ENCODE results near the gene RSAD2.

Gene RSAD2

GRCh38 chr2:6835467-6835866, 42.1 kb upstream of the RSAD2 start:
- DNase-seq (ENCODE audit: low read depth): no peak
- no peak for TF ChIP-seq CTCF (IDR thresholded peaks at IDR 0.05; ENCODE audit: insufficient read depth, low read depth, low read length, missing control alignments)
- H3K4me3 ChIP-seq (ENCODE audit: low read length): no peak overlapping the region

DNA sequence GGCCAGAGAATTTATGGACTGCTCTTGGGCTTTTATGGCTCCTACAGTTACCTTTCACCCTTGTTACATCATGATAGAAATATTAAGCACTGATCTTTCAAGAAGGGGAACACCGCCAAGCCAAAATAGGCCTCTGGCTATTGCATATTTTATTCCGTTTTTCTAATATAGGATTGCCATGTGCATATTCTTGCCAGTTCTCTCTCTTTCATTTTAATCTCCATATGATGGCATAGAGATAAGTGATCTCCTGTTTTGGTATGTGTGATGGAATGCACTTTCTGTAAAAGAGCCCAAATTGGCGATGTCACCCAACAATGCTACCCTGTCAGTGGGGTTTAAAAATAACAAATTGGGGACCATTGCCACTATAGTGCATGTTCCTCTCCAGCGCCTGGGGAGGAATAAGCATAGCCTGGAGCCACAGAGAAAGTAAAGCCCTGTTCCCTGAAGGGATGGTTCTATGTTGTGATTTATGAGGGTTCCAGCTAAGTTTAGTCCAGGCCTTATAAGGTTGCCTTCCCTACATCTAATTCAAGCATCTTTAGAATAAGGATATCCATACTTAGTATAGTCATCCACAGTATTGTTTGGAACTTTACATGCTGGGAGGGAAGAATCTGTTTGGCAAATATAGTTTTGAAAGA, 38.8 kb upstream of the RSAD2 start:
- no peak overlapping the region for H3K4me3 ChIP-seq (ENCODE audit: low read length)
- no peak for TF ChIP-seq CTCF (IDR thresholded peaks at IDR 0.05; ENCODE audit: insufficient read depth, low read depth, low read length, missing control alignments)
- no peak for DNase-seq (ENCODE audit: low read depth)

DNA sequence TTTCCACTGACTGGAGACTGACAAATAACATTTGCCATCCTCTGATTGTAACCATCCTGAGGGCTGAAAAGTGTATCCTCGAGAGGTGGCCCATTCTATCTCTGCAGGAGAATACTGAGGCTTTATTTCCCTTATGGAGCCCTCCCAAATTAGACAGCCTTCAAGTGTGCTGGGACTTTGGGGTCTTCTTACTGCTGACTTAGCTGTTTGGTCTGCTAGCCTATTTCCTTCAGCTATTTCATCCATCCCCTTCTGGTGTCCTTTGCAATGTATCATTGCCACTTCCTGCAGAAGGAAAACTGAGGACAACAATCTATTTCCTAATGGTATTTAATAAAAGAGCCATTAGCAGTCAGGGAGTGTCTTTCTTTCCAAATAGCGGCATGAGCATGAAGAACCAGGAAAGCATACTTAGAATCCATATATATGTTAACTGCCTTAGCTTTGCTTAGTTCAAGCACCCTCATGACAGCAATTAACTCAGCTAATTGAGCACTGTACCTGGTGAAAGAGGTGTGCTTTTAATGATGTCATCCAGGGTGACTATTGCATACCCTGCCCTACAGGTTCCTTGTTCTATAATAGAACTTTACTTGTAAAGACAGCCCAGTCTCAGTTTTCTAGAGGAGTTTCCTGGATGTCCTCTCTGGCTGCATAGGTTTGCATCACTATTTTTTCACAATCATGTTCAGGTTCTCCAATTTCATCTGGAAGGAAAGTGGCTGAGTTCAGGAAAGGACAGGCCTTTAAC, 35.9 kb upstream of the RSAD2 start:
- no peak overlapping the region for H3K4me3 ChIP-seq (ENCODE audit: low read length)
- DNase-seq (ENCODE audit: low read depth): peak; percentile 4
- no peak for TF ChIP-seq CTCF (IDR thresholded peaks at IDR 0.05; ENCODE audit: insufficient read depth, low read depth, low read length, missing control alignments)

DNA sequence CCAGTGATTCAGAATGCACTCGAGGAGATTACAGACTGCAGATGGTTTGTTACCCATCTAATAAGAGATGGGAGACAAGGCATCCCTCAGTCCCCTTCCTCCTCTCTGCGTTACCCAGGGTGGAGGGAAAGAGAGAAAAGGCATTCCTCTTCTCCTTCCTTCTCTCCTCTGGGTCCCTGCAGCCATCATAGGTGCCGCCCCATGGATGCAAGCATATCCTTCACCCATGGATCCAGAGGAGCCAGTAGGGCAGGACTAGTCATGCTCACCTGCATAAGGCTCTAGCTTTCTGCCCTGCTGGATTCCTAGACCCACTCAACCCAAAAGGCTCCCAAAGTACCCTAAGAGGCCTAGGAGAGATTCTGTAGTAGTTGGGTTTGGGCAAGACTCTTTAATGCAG, 32.3 kb upstream of the RSAD2 start:
- peak; percentile 25 for DNase-seq (ENCODE audit: low read depth)
- TF ChIP-seq CTCF (IDR thresholded peaks at IDR 0.05; ENCODE audit: insufficient read depth, low read depth, low read length, missing control alignments): no peak
- no peak overlapping the region for H3K4me3 ChIP-seq (ENCODE audit: low read length)

DNA sequence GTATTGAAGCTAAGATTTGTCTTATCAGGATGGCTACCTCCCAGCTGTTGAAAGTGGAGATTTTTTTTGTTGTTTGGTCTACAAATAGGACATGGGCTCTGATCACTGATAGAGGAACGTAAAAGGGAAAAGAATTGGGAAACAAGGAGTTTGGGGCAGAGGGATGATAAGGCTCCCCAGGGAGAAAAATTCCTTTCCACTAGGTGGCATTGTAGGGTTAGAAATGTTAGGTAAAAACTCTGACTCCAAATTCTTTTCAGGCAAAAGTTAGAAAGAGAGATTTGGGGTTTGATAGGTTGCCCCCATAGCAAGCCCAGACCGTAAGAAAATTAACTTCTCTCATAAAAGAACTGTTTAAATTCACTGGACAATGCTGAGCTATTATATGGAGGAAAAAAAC, 31.7 kb upstream of the RSAD2 start:
- no peak for TF ChIP-seq CTCF (IDR thresholded peaks at IDR 0.05; ENCODE audit: insufficient read depth, low read depth, low read length, missing control alignments)
- no peak overlapping the region for H3K4me3 ChIP-seq (ENCODE audit: low read length)
- DNase-seq (ENCODE audit: low read depth): no peak

DNA sequence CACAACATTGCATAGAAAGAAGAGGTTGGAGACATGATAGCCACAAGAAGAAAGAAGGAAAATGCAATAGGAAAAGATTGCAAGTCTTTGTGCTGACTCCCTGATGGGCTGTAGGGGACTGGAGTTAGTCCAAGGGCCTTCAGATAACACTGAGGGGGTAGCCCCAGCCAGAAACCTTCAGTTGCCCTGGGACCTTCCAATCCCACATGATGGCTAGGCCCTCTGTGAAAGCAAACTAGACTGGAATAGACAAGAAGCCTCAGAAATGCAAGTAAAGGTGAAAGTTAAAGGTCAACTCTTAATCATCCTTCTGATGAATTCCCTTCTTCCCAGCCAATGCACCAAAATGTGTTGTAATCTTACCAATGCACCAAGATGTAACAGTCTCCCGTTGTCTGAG, 31.0 kb upstream of the RSAD2 start:
- no peak overlapping the region for H3K4me3 ChIP-seq (ENCODE audit: low read length)
- no peak for TF ChIP-seq CTCF (IDR thresholded peaks at IDR 0.05; ENCODE audit: insufficient read depth, low read depth, low read length, missing control alignments)
- no peak for DNase-seq (ENCODE audit: low read depth)
